K562 (cell line): Measurements from ENCODE around the gene PAQR7. TPM values are rescaled to one million over a fixed set of nuclear protein-coding genes. Genes with fewer than 3 reads are reported as not detected.
A peak's percentile ranks its signal among the peaks of the same experiment; 100 is the strongest.

Experiments
- CHD1 ChIP-seq: fragments of 200-600 bp; sonication (generic); IDR thresholded peaks from one replicate; pipeline ENCODE4 v1.6.1; 2012; ENCODE audit warnings: mild to moderate bottlenecking, moderate library complexity, low read length, inconsistent platforms
- DACH1 ChIP-seq: fragments of 450-650 bp; IDR thresholded peaks from 2 replicates; pipeline ENCODE4 v1.6.1; 2018; ENCODE audit not compliant: partially characterized antibody
- ESRRA ChIP-seq: fragments of 450-650 bp; IDR thresholded peaks from 2 replicates; pipeline ENCODE4 v1.6.1; 2014; ENCODE audit warnings: low read depth, mild to moderate bottlenecking, moderate library complexity, borderline replicate concordance
- EWSR1 ChIP-seq: fragments of 450-650 bp; IDR thresholded peaks from 2 replicates; pipeline ENCODE4 v1.6.1; 2018; ENCODE audit warnings: borderline replicate concordance, mild to moderate bottlenecking, low read depth, moderate library complexity; ENCODE audit not compliant: partially characterized antibody
- HDAC1 ChIP-seq, 2 experiments: fragments of 450-650 bp; IDR thresholded peaks; 2 replicates each; pipeline ENCODE4 v1.6.1; 2016 to 2017; ENCODE audit warnings: inconsistent platforms in 1 of 2, mild to moderate bottlenecking in 1 of 2, moderate library complexity in 1 of 2
- HNRNPLL ChIP-seq: fragments of 200-400 bp; formaldehyde crosslinking; IDR thresholded peaks from 2 replicates; pipeline ENCODE4 v1.6.1; 2017; ENCODE audit warnings: low read length, low read depth, mild to moderate bottlenecking; ENCODE audit not compliant: poor library complexity, severe bottlenecking
- MTA3 ChIP-seq: fragments of 450-650 bp; formaldehyde crosslinking; IDR thresholded peaks from 2 replicates; pipeline ENCODE4 v1.6.1; 2017; ENCODE audit warnings: mild to moderate bottlenecking, borderline replicate concordance
- NELFE ChIP-seq: IDR thresholded peaks from 2 replicates; pipeline ENCODE4 v1.6.1; 2011; ENCODE audit warnings: mild to moderate bottlenecking; ENCODE audit not compliant: insufficient read depth, insufficient read length
- NFIX ChIP-seq: fragments of 250-450 bp; sonication (Bioruptor Pico); IDR thresholded peaks from 2 replicates; pipeline ENCODE4 v1.4.0; 2020; ENCODE audit warnings: low read depth, mild to moderate bottlenecking, moderate library complexity
- NONO ChIP-seq, 2 experiments: fragments of 200-400 bp in 1 of 2; fragments of 450-650 bp in 1 of 2; formaldehyde crosslinking in 1 of 2; IDR thresholded peaks; 2 replicates each; pipeline ENCODE4 v1.6.1; 2017; ENCODE audit warnings: low read depth in 2 of 2, mild to moderate bottlenecking in 2 of 2, moderate library complexity in 2 of 2, low read length in 1 of 2
- NR4A1 ChIP-seq, 2 experiments: fragments of 250-450 bp in 1 of 2; fragments of 450-650 bp in 1 of 2; sonication (Bioruptor Pico) in 1 of 2; IDR thresholded peaks; 2 replicates each; pipeline versions ENCODE4 v1.4.0 to v1.6.1; 2016 to 2020; ENCODE audit warnings: mild to moderate bottlenecking in 2 of 2, missing compliant biosample characterization in 1 of 2, missing genetic modification characterization in 1 of 2, moderate library complexity in 1 of 2
- SMC3 ChIP-seq: conservative IDR thresholded peaks from 2 replicates; pipeline ENCODE4 v1.6.1; 2011; ENCODE audit warnings: low read depth, low read length, improper control_type of control experiment; ENCODE audit not compliant: insufficient read depth
- YBX1 ChIP-seq: fragments of 450-650 bp; IDR thresholded peaks from 2 replicates; pipeline ENCODE4 v1.7.1; 2016; ENCODE audit warnings: mild to moderate bottlenecking
- ZBTB1 ChIP-seq: sonication (generic); formaldehyde crosslinking; IDR thresholded peaks from 2 replicates; pipeline ENCODE4 v1.8.1; 2023; ENCODE audit warnings: missing genetic modification reagents, low read depth, mild to moderate bottlenecking, borderline replicate concordance
- ZBTB7A ChIP-seq: IDR thresholded peaks from 2 replicates; pipeline ENCODE4 v1.6.1; 2011; ENCODE audit warnings: low read depth, mild to moderate bottlenecking, low read length, moderate library complexity, borderline replicate concordance; ENCODE audit not compliant: control insufficient read depth
- ZNF184 ChIP-seq: sonication (generic); formaldehyde crosslinking; IDR thresholded peaks from 2 replicates; pipeline ENCODE4 v1.5.0; 2020; ENCODE audit warnings: missing genetic modification reagents
- ZNF696 ChIP-seq: fragments of 250-450 bp; sonication (Bioruptor Pico); conservative IDR thresholded peaks from 2 replicates; pipeline ENCODE4 v1.4.0; 2020; ENCODE audit warnings: mild to moderate bottlenecking, moderate library complexity
- ZSCAN29 ChIP-seq: fragments of 450-650 bp; IDR thresholded peaks from 2 replicates; pipeline ENCODE4 v1.6.1; 2017
- polyA plus RNA-seq, 8 experiments: library from polyadenylated mRNA; depleted of rRNA in 4 of 8; stranded (reverse) in 5 of 8; unstranded in 3 of 8; fragments of >200 nt; fragmentation: Nextera tagmentation in 2 of 8; fragmentation: Illumina TruSeq in 1 of 8; extraction: Ambion mirVana in 2 of 8; extraction: Trizol in 1 of 8; gene quantifications; 2 replicates each; pipeline versions ENCODE4 v1.2.1 to v1.2.3, GENCODE V29; 2011 to 2014; ENCODE audit warnings: inconsistent platforms in 1 of 8, missing spikeins in 1 of 8
- total RNA-seq, 7 experiments: library from RNA; depleted of rRNA in 6 of 7; stranded (reverse); fragments of >200 nt in 6 of 7; fragmentation: Illumina TruSeq in 2 of 7; extraction: Trizol in 2 of 7; gene quantifications; 2 replicates each; pipeline versions ENCODE4 v1.2.1 to v1.2.3, GENCODE V29; 2011 to 2021; ENCODE audit warnings: low replicate concordance in 1 of 7
- TF ChIP-seq, protein P1 (sequence below): fragments of 450-650 bp; IDR thresholded peaks from 2 replicates; pipeline ENCODE4 v1.6.1; 2016
- TF ChIP-seq, protein P2 (sequence below): fragments of 250-450 bp; sonication (Bioruptor Pico); IDR thresholded peaks from 2 replicates; pipeline ENCODE4 v1.8.0; 2021; ENCODE audit warnings: mild to moderate bottlenecking, moderate library complexity
- TF ChIP-seq, protein P3 (sequence below): fragments of 200-800 bp; sonication (Bioruptor generic); IDR thresholded peaks from 2 replicates; pipeline ENCODE4 v1.6.1; 2017; ENCODE audit warnings: missing genetic modification characterization, missing compliant biosample characterization

The PAQR7 gene
- total and polyA plus RNA-seq, 9 of the 15 experiments (the other 6 are each of a cell fraction or from before 2014, with no cell fraction given): 1.1 to 5.2 (median 2.6) TPM

DNA sequence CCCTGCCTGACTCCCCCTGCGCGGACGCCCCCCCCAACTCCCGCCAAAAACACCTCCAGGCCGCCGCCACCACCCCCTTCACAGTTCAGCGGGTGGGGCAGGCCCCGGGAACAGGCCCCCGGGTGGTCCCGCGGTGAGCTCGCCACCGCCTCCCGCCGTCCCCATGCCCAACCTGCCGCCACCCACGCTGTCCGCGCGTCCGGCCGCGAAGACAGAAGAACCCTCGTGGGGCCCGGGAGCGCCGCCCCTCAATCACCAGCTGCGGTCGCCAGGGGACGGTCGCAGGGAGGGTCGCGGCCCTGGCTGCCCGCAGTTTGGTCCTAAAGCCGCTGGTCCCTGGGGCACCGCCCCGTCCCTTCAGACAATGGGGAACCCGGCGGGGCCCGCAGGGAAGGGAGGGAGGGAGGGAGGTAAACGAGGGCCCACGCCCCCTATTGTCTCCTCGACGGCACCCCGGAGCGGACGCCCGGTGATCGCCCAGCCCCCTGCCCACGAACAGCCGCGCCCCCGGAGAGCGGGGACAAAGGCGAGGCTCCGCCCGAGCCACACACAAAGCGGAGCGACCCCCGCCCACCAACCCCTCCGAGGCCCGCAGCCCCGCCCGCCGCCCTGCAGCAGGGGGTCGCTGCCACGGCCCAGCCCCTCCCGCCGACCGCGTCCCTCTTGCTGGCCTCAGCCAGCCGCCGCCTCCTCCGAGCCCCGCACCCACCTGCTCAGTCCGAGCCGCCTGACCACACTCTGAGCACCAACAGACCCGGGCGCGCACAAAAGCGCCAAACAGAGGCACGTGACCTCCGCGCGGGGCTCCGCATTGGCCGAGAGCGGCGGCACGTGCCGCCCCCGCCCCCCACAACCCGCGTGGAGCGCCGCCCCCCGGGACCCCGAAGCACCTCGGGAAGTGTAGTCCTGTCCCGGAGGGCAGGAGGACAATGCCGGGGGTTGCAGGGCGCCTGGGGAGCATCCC lies 30.5 kb upstream of the PAQR7 start, which contains the start of gene STMN1 (continued):
- TF ChIP-seq NELFE (peak; percentile 55), EWSR1 (no peak), HNRNPLL (no peak), ZBTB7A (peak; percentile 91), SMC3 (peak; percentile 28; the same call in 1 of the 2 replicates), NFIX (CRISPR knock-in tag) (no peak), ZSCAN29 (no peak), ZBTB1 (CRISPR knock-in tag) (peak; percentile 78; the same call in 1 of the 2 replicates), YBX1 (no peak), ZNF696 (CRISPR knock-in tag) (no peak), HDAC1 (IDR thresholded peaks at IDR 0.05) (peak; percentile 14 to 79; a peak in 2 of 4 replicates), NR4A1 (CRISPR knock-in tag; IDR thresholded peaks at IDR 0.05) (no peak), NR4A1 (tag; IDR thresholded peaks at IDR 0.05) (no peak), ESRRA (peak; percentile 77; the same call in 1 of the 2 replicates), NONO (IDR thresholded peaks at IDR 0.05; ENCODE audit: low read depth in 2 of 2, low read length in 1 of 2) (peak in 1 of 2 experiments; percentile 98; a peak in 2 of 4 replicates), CHD1 (peak; percentile 53), ZNF184 (CRISPR knock-in tag) (no peak), MTA3 (peak; percentile 40; the same call in 1 of the 2 replicates), DACH1 (peak; percentile 26)
- TF ChIP-seq, protein P1, sequence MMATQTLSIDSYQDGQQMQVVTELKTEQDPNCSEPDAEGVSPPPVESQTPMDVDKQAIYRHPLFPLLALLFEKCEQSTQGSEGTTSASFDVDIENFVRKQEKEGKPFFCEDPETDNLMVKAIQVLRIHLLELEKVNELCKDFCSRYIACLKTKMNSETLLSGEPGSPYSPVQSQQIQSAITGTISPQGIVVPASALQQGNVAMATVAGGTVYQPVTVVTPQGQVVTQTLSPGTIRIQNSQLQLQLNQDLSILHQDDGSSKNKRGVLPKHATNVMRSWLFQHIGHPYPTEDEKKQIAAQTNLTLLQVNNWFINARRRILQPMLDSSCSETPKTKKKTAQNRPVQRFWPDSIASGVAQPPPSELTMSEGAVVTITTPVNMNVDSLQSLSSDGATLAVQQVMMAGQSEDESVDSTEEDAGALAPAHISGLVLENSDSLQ: no peak
- TF ChIP-seq, protein P2, sequence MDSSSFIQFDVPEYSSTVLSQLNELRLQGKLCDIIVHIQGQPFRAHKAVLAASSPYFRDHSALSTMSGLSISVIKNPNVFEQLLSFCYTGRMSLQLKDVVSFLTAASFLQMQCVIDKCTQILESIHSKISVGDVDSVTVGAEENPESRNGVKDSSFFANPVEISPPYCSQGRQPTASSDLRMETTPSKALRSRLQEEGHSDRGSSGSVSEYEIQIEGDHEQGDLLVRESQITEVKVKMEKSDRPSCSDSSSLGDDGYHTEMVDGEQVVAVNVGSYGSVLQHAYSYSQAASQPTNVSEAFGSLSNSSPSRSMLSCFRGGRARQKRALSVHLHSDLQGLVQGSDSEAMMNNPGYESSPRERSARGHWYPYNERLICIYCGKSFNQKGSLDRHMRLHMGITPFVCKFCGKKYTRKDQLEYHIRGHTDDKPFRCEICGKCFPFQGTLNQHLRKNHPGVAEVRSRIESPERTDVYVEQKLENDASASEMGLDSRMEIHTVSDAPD (CRISPR knock-in tag): no peak
- TF ChIP-seq, protein P3, sequence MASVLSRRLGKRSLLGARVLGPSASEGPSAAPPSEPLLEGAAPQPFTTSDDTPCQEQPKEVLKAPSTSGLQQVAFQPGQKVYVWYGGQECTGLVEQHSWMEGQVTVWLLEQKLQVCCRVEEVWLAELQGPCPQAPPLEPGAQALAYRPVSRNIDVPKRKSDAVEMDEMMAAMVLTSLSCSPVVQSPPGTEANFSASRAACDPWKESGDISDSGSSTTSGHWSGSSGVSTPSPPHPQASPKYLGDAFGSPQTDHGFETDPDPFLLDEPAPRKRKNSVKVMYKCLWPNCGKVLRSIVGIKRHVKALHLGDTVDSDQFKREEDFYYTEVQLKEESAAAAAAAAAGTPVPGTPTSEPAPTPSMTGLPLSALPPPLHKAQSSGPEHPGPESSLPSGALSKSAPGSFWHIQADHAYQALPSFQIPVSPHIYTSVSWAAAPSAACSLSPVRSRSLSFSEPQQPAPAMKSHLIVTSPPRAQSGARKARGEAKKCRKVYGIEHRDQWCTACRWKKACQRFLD (CRISPR knock-in tag): no peak
